Mammary epithelial cell (primary cell): ENCODE data around the gene POLDIP3.

Experiments used
- CTCF ChIP-seq, 2 donors: IDR thresholded peaks in 1 of 2; conservative IDR thresholded peaks in 1 of 2; 2 replicates each; pipeline ENCODE4 v1.5.1; 2011 to 2012; ENCODE audit warnings: inconsistent platforms in 2 of 2, low read length in 2 of 2, mild to moderate bottlenecking in 2 of 2, control low read depth in 1 of 2, low read depth in 1 of 2; ENCODE audit not compliant: insufficient read depth in 1 of 2; ENCODE audit errors: extremely low read depth in 1 of 2
- EZH2 ChIP-seq: IDR thresholded peaks from 2 replicates; pipeline ENCODE4 v1.6.1; 2012; ENCODE audit warnings: low read length, inconsistent platforms, borderline replicate concordance

GRCh38 chr22:42603427-42603826, 11.3 kb downstream of the POLDIP3 start:
- TF ChIP-seq CTCF (conservative IDR thresholded peaks at IDR 0.05 in 1 of 2, IDR thresholded peaks at IDR 0.05 in 1 of 2; ENCODE audit: extremely low read depth in 1 of 2, insufficient read depth in 1 of 2, low read depth in 1 of 2, low read length in 2 of 2) (no peak), EZH2 (no peak)
